DMS 273 treated with DMSO at 0.1 percent for 48 hours (cell line): ENCODE data around the gene ATP8A2.
"Not testable (repeated sequence)": the region's sequence is repeated elsewhere in the genome, so short reads cannot be mapped to it uniquely, and the experiment has no call there.

Experiments
- DNase-seq: peaks from one replicate; lab custom pipeline; 2025; lab: John Stamatoyannopoulos, UW

The ATP8A2 gene

DNA sequence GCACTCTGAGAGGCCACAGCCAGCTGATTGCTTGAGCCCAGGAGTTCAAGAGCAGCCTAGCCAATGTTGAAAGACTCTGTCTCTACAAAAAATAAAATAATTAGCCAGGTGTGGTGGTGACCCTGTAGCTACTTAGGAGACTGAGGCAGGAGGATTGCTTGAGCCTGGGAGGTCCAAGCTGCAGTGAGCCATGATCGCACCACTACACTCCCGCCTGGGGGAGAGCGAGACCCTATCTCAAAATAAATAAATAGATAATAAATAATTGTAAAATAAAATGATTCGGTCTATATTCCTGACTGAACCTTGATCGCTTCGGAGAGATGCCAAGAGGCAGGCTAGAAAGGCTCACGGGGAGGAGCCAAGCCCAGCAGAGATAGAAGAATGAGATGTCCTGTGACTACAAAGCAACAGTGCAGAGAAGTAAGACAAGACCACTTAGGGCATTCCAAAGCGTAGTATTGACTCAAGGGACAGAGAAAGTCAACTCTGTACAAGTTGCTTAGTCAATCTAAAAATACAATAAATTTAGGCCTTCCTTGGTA, 667.2 kb downstream of the ATP8A2 start:
- no peak for DNase-seq

DNA sequence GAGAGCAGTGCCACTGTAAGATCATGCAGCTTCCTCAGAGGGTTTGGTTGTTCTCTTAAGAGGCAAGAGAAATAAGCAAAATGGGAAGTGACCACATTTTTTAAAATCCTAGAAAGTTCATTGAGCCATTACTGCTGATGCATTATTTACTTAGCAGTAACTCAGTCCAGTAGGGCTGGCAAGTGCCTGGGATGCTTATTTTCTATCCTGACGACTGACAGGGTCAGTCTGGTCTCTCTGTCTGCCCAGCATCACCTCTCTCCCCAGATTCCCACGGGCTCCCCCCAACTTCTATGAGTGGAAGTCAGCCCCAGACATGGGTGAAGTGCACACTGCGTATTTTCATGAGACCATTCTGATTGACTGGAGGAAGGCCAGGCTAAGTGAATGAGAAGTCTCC, 669.7 kb downstream of the ATP8A2 start:
- no peak for DNase-seq

GRCh38 chr13:26042785-26043184, 671.0 kb downstream of the ATP8A2 start:
- no peak for DNase-seq

DNA sequence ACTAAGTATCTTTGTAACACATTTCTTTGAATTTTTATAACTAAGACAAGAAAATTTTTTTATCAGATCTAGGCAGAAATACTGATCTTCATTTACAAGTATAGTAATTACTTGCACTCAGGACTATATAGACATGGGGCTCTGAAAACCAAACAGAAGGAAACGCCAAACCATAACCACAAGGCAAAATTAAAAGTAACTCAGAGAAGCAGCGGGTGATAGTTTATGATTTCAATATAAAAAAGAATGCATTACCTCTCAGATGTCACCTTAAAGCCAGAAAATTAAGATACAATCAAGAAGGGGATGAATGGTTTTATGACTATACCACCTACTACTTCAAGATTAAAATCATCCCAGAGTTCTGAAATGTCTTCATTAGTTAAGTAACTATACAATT, 673.4 kb downstream of the ATP8A2 start:
- no peak for DNase-seq

DNA sequence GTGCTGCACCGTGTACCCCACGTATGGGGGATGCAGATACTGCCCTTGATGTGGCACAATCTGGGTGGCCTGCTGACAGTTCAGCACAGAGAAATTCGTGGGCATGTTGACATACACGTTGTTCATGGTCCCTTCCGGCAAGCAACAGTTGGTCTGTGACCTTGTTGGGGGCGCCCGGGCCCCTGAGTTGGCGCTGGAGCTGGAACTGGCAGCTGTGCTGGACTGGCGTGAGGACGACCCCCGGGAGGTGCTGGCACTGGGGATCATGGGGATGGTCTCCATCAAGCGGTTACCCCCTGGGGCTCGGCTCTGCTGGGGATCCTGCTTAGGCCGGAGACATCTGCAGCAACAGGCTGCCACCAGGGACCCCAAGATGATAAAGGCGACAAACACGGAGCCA, 674.9 kb downstream of the ATP8A2 start:
- DNase-seq = no peak

DNA sequence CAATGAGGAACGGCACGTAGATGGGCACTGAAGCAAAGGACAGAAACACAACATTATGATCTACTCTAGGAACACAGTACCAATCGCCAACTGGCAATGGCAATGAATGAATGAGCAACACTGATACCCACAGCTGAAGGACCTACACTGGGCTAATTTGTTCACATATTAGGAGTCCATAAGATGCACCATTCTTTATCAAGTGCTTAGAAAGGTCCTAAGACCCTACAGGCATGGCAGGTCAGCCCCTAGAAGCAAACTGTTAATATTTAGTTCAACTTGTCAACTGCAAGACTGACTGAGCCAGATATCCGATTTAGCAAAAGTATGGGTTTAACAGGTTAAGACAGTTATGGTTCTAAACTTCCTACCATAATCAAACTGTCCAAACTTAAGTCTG, 675.3 kb downstream of the ATP8A2 start:
- DNase-seq = no peak

- no peak for DNase-seq
Observed at GRCh38 chr13:26048741-26049140, 677.0 kb downstream of the ATP8A2 start.

GRCh38 chr13:26050568-26051230, 678.9 kb downstream of the ATP8A2 start:
- no peak for DNase-seq

GRCh38 chr13:26051231-26051656, 679.5 kb downstream of the ATP8A2 start:
- DNase-seq = no peak

- DNase-seq = no peak
Observed at GRCh38 chr13:26051657-26052311, 680.0 kb downstream of the ATP8A2 start, which contains the start of gene SHISA2. Gene SHISA2 (minus strand): TSS chr13:26052016. CDS start chr13:26050975, 1,041 bp downstream.

- no peak for DNase-seq
Observed at GRCh38 chr13:26052337-26052736, 680.6 kb downstream of the ATP8A2 start.

- no peak for DNase-seq
Observed at GRCh38 chr13:26053418-26053980, 681.7 kb downstream of the ATP8A2 start.

DNA sequence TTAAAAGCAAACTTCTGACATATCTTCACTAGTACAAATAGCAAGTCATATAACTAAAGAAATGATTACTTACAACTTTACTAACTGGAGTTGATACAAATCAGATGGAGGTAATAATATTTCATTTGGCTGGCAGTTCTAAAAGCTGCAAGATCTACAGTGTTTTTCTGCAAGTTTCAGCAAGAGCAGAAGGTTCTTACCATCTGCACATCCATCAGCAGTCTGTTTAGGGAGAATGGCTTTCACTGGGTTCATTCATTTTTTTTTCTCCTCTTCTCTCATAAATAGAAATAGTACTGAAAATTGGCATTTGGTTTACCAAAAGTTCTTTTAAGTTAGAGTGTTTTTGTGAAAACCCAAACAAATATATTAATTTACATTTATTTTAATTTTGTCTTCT, 683.1 kb downstream of the ATP8A2 start:
- DNase-seq = peak; percentile 12

- no peak for DNase-seq
Observed at GRCh38 chr13:26058704-26059103, 686.9 kb downstream of the ATP8A2 start.

DNA sequence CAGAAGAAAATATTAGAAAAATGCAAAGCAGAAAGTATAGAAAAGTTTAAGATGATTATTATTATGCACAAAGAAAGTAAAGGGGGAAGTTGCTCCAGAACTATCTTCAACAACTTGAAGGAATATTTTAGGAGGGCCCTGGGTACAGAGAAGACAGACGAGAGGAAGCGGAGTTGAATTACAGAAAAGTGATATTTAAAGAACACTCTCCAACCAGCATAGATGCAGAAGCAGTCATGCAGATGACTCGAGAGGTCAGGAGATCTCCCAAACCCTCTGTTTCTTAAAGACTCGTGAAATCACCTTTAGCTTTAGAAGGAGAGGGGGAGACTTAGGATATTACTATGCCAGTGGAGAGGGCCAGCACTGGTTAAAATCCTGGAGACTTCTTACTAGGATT, 688.6 kb downstream of the ATP8A2 start:
- DNase-seq = no peak

DNA sequence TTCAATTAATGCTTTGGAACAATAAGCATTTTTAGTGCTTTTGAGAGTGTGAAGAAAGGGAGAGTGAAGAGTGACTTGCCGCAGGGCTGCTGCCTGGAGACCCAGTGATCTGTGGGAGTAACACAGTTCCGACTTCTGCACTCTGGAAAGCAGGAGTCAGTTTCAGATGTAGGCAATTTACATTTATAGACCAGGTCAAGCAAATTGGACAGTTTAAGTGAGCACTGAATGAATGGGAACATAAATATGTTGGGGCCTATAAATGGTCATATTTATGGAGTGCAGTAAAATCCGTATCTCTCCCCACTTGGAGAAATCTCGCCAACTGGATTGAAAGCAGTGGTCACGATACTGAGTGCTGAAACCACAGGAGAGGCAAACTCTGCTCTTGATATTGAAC, 689.5 kb downstream of the ATP8A2 start:
- DNase-seq = no peak

DNA sequence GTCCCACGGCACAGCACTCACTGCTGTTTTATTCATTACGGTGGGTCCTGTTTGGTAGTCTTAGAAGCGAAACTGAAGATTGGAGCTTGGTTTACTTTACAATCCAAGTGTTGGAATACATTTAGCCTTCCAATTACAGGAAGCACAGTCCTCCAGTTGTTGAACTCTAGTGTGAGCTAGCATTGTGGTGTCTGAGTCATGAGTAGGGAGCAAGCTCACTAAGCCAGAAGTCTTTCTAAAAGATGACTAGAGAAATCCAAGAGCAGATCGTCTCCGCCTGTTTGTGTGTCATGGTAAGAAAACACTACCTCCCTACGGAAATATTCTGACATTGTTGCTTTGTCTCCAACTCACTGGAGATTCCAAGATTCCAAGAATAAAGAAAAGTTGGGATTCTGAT, 690.2 kb downstream of the ATP8A2 start:
- DNase-seq = no peak

DNA sequence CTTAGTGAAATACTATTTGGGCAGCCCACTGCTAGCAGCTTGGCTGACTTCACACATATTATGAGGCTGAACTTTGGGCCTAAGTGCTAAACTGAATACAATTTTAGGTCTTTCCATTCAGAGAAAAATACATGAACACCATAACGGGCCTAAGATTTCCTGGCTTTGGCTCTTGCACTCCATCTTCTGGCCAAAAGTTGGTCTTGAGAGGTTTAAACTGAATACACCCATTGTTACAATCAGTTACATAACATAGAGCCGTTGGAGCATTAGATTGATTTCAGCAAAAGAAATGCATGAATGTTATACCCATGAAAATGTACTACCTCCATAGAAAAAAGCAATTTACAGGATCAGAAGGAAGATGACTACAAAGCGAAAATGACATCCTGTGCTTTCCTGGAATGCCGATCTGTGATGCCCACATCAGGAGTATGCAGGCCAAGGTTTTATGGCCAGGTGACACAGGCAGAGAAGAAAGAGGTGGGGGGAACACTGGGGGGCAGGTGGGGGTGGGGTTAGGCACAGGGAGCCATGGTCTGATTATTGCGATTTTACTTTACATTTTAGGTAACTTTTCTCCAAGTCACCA, 691.2 kb downstream of the ATP8A2 start:
- no peak for DNase-seq

GRCh38 chr13:26066492-26066891, 694.7 kb downstream of the ATP8A2 start:
- DNase-seq = not testable (repeated sequence)

GRCh38 chr13:26067601-26068000, 695.8 kb downstream of the ATP8A2 start:
- no peak for DNase-seq

DNA sequence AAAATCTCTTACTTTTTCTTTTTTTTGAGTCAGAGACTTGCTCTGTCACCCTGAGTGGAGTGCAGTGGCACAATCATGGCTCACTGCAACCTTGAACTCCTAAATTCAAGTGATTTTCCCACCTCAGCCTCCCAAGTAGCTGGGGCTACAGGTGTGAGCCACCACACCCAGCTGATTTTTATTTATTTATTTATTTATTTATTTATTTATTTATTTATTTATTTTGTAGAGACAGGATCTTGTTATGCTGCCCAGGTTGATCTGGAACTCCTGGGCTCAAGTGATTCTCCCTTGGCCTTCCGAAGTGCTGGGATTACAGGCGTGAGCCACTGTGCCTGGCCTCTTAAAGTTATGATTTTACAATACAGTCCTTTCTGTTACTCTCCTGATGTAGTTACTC, 696.6 kb downstream of the ATP8A2 start:
- not testable (repeated sequence) for DNase-seq

- DNase-seq = not testable (repeated sequence)
Observed at GRCh38 chr13:26069642-26070041, 697.9 kb downstream of the ATP8A2 start.

DNA sequence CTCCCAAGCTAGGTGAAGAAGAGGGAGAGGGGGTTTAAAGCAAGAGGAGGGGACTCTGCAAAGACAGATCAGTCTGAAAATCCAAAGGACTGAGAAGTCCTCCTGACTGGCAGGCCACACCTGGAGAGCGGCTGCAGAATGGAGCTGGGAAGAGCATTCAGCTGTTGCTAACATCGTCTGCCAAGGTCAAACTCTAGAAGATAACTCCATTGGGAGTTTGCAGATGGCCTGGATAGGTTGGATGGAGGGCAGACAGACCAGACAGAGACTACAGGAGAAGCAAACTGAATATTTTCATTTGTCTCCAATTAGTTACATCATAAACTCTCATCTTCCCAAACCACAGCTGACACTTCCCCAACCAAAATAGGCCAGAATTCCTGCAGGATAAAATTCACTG, 699.9 kb downstream of the ATP8A2 start:
- no peak for DNase-seq
